Thyroid gland (tissue), 4 donors: ENCODE measurements around the gene BDH1.

ENCODE experiments used
- POLR2A ChIP-seq, 2 donors: fragments of 450-650 bp; IDR thresholded peaks; one replicate each; pipeline ENCODE4 v1.6.1; 2017; ENCODE audit warnings: antibody characterized with exemption in 2 of 2, mild to moderate bottlenecking in 2 of 2, moderate library complexity in 1 of 2
- TF ChIP-seq, protein P1 (sequence below), 6 experiments: fragments of 200-600 bp in 3 of 6; fragments of 450-650 bp in 3 of 6; sonication (generic) in 3 of 6; IDR thresholded peaks; one replicate each; pipeline ENCODE4 v1.5.1; 2016 to 2019; ENCODE audit warnings: antibody characterized with exemption in 6 of 6, mild to moderate bottlenecking in 2 of 6, inconsistent platforms in 1 of 6, moderate library complexity in 1 of 6

GRCh38 chr3:197597335-197597734 lies 41.6 kb upstream of the BDH1 start:
- no peak for TF ChIP-seq POLR2A (IDR thresholded peaks at IDR 0.05)
- TF ChIP-seq, protein P1, sequence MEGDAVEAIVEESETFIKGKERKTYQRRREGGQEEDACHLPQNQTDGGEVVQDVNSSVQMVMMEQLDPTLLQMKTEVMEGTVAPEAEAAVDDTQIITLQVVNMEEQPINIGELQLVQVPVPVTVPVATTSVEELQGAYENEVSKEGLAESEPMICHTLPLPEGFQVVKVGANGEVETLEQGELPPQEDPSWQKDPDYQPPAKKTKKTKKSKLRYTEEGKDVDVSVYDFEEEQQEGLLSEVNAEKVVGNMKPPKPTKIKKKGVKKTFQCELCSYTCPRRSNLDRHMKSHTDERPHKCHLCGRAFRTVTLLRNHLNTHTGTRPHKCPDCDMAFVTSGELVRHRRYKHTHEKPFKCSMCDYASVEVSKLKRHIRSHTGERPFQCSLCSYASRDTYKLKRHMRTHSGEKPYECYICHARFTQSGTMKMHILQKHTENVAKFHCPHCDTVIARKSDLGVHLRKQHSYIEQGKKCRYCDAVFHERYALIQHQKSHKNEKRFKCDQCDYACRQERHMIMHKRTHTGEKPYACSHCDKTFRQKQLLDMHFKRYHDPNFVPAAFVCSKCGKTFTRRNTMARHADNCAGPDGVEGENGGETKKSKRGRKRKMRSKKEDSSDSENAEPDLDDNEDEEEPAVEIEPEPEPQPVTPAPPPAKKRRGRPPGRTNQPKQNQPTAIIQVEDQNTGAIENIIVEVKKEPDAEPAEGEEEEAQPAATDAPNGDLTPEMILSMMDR (IDR thresholded peaks at IDR 0.05), result no peak
